ENCODE data around the gene CSNK1G1. TPM values are rescaled to one million over a fixed set of nuclear protein-coding genes. Genes with fewer than 3 reads are reported as not detected.
"Not testable (repeated sequence)": the region's sequence is repeated elsewhere in the genome, so short reads cannot be mapped to it uniquely, and the experiment has no call there.

Gene CSNK1G1
- total RNA-seq, 1 donor from 2014 or later, result 23.6 TPM

- DNase-seq (ENCODE audit: low spot score), result no peak
These were observed 6.6 kb downstream of the CSNK1G1 start for GRCh38 chr15:64349375-64349774.

- DNase-seq (ENCODE audit: low spot score), result no peak
These were observed 7.5 kb downstream of the CSNK1G1 start for GRCh38 chr15:64348455-64348854.

- not testable (repeated sequence) for DNase-seq (ENCODE audit: low spot score)
These were observed 9.7 kb downstream of the CSNK1G1 start for GRCh38 chr15:64346242-64346641.

- DNase-seq (ENCODE audit: low spot score), result no peak
These were observed 11.2 kb downstream of the CSNK1G1 start for GRCh38 chr15:64344651-64345294.

- no peak for DNase-seq (ENCODE audit: low spot score)
These were observed 12.1 kb downstream of the CSNK1G1 start for GRCh38 chr15:64343841-64344240.

- peak; percentile 30 for DNase-seq (ENCODE audit: low spot score)
These were observed 12.8 kb downstream of the CSNK1G1 start for GRCh38 chr15:64343222-64343621.

DNA sequence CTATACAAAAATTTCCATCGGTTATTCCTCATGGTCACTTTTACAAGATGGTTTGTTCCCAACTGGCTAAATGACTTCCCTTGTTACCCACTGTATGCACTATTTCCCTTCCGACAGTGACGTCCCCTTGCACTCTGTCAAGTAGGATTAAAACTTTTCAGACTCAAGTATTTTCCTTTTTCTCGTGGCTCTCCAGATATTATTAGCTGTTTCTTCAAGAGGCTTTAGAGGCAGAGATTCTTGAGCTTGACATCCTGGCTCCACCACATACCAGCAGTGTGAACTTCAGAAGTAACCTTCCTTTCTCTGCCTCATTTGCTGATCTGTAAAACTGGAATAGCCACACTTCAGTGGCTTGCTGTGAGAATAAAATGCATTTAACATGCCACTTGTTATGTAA lies 14.0 kb downstream of the CSNK1G1 start:
- peak; percentile 35 for DNase-seq (ENCODE audit: low spot score)

GRCh38 chr15:64340355-64340754 lies 15.6 kb downstream of the CSNK1G1 start:
- no peak for DNase-seq (ENCODE audit: low spot score)

- DNase-seq (ENCODE audit: low spot score), result no peak
These were observed 18.2 kb downstream of the CSNK1G1 start for GRCh38 chr15:64337761-64338160.

GRCh38 chr15:64333986-64334929 lies 21.7 kb downstream of the CSNK1G1 start:
- no peak for DNase-seq (ENCODE audit: low spot score)

DNA sequence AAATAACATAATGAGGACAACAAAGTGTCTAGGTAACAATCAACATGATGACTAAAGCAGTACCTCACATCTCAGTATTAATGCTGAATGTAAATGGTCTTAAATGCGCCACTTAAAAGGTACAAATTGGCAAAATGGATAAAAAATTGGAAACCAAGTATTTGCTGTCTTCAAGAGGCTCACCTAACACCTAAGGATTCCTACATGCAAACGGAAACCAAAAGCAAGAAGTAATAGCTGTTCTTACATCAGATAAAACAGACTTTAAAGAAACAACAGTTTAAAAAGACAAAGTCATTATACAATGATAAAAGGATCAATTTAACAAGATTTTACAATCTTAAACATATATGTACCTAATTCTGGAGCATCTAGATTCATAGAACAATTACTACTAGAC lies 22.5 kb downstream of the CSNK1G1 start:
- no peak for DNase-seq (ENCODE audit: low spot score)

DNA sequence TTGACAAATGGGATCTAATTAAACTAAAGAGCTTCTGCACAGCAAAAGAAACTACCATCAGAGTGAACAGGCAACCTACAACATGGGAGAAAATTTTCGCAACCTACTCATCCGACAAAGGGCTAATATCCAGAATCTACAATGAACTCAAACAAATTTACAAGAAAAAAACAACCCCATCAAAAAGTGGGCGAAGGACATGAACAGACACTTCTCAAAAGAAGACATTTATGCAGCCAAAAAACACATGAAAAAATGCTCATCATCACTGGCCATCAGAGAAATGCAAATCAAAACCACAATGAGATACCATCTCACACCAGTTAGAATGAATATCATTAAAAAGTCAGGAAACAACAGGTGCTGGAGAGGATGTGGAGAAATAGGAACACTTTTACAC lies 24.3 kb downstream of the CSNK1G1 start:
- not testable (repeated sequence) for DNase-seq (ENCODE audit: low spot score)

GRCh38 chr15:64326975-64327374 lies 29.0 kb downstream of the CSNK1G1 start:
- not testable (repeated sequence) for DNase-seq (ENCODE audit: low spot score)

GRCh38 chr15:64326458-64326857 lies 29.5 kb downstream of the CSNK1G1 start:
- DNase-seq (ENCODE audit: low spot score), result not testable (repeated sequence)

DNA sequence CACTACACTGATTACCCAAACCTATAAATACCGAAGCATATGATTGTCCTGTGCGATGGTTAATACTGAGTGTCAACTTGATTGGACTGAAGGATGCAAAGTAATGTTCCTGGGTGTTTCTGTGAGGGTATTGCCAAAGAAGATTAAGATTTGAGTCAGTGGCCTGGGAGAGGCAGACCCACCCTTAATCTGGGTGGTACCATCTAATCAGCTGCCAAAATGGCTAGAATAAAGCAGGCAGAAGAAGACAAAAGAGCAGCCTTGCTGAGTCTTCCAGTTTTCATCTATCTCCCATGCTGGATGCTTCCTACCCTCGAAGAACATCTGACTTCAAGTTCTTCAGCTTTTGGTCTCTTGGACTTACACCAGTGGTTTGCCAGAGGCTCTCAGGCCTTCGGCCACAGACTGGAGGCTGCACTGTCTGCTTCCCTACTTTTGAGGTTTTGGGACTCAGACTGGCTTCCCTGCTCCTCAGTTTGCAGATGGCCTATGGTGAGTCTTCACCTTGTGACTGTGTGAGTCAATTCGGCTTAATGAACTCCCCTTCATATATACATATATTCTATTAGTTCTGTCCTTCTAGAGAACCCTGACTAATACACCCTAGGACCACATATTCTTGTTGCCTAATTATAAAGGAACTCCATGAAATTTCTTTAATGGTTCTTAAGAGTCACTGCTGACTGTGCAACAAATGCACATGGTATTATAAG lies 31.7 kb downstream of the CSNK1G1 start:
- no peak for DNase-seq (ENCODE audit: low spot score)

GRCh38 chr15:64315216-64315615 lies 40.8 kb downstream of the CSNK1G1 start:
- DNase-seq (ENCODE audit: low spot score), result peak; percentile 21

GRCh38 chr15:64314456-64314855 lies 41.5 kb downstream of the CSNK1G1 start:
- DNase-seq (ENCODE audit: low spot score), result no peak

DNA sequence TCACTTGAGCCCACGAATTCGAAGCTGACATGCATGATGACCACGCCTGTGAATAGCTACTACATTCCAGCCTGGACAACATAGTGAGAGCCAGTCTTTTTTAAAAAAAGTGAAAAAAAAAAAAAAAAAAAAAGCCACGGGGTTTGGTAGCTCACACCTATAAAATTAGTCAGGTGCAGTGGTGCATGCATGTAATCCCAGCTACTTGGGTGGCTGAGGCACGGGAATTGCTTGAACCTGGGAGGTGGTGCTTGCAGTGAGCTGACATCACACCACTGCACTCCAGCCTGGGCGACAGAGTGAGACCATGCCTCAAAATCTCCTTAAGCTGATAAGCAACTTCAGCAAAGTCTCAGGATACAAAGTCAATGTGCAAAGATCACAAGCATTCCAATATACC lies 44.4 kb downstream of the CSNK1G1 start:
- no peak for DNase-seq (ENCODE audit: low spot score)

DNA sequence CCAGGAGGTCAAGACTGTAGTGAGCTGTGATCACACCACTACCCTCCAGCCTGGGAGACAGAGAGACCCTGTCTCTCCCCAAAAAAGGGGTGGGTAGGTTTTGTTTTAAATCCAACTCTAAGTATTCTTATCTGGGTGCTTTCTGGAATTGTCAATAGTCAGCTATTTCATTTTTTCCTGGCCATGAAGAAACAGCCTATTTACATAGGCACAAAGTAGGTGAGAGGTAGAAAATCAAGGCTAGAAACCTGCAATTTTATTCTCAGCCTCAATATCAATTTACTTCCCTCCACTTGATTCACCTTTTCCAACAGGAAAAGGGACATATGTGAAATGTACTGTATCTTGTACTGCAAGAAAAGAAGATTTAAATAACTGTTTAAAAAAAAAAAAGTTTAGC lies 45.9 kb downstream of the CSNK1G1 start:
- DNase-seq (ENCODE audit: low spot score), result no peak

GRCh38 chr15:64305261-64305660 lies 50.7 kb downstream of the CSNK1G1 start:
- DNase-seq (ENCODE audit: low spot score), result no peak

- DNase-seq (ENCODE audit: low spot score), result no peak
These were observed 66.4 kb downstream of the CSNK1G1 start for GRCh38 chr15:64289550-64289949.

- DNase-seq (ENCODE audit: low spot score), result no peak
These were observed 67.0 kb downstream of the CSNK1G1 start for GRCh38 chr15:64288999-64289398.
